Right lobe of liver (tissue), 6 donors: Measurements from ENCODE around the gene BUD13. TPM values are rescaled to one million over a fixed set of nuclear protein-coding genes. Genes with fewer than 3 reads are reported as not detected.

Experiments
- ATAC-seq, 4 donors: fragments of 200-7000 bp; cut with Tn5 transposase; one replicate each; pipeline ENCODE4 v1.9.1; 2020; ENCODE audit warnings: mild to moderate bottlenecking in 4 of 4, moderate library complexity in 4 of 4
- DNase-seq, 3 donors: peaks; one replicate each; pipeline ENCODE4 v3.0.0-alpha.2; 2020
- H3K27ac ChIP-seq, 3 donors: fragments of 200-600 bp; one replicate each; pipeline ENCODE4 v1.8.0; 2022
- H3K27me3 ChIP-seq, 2 donors: fragments of 200-600 bp; one replicate each; pipeline ENCODE4 v1.8.0; 2022
- H3K36me3 ChIP-seq, 4 donors: fragments of 200-600 bp; sonication (generic) in 1 of 4; one replicate each; pipeline versions ENCODE4 v1.5.1 to v1.8.0; 2017 to 2022; ENCODE audit warnings: control low read depth in 1 of 4
- H3K4me1 ChIP-seq, 4 donors: fragments of 200-600 bp; sonication (generic) in 1 of 4; one replicate each; pipeline versions ENCODE4 v1.5.1 to v1.8.0; 2017 to 2022; ENCODE audit warnings: control low read depth in 1 of 4
- H3K4me3 ChIP-seq, 3 donors: fragments of 200-600 bp; one replicate each; pipeline ENCODE4 v1.8.0; 2022
- H3K9me3 ChIP-seq, 4 donors: fragments of 200-600 bp; sonication (generic) in 1 of 4; one replicate each; pipeline versions ENCODE4 v1.5.1 to v1.8.0; 2017 to 2022; ENCODE audit warnings: control low read depth in 1 of 4
- POLR2A ChIP-seq: fragments of 450-650 bp; IDR thresholded peaks from one replicate; pipeline ENCODE4 v1.6.1; 2017; ENCODE audit warnings: antibody characterized with exemption, mild to moderate bottlenecking
- WGBS: methylation state at CpG from one replicate; pipeline ENCODE4 v1.1.6; 2018; ENCODE audit warnings: low coverage, low lambda C conversion rate; ENCODE audit not compliant: insufficient coverage; ENCODE audit errors: missing lambda C conversion rate; 5-methylcytosine and 5-hydroxymethylcytosine counted together
- intact Hi-C, 2 donors: fragments of 100-400 bp; cut with DNase I; formaldehyde crosslinking; loops; one replicate each; pipeline versions ENCODE4 v1.11.2 to v1.14.1; 2022
- total RNA-seq, 6 experiments: library from RNA; depleted of rRNA in 2 of 6; stranded (reverse); fragments of >200 nt in 2 of 6; fragmentation: NEBNext Ultra II Directional in 3 of 6; extraction: Animal tissue kit (Norgen Biotek cat#: 25700) in 3 of 6; gene quantifications; one replicate each; pipeline versions ENCODE4 v1.1.0 to v1.2.4, GENCODE V29; 2016 to 2023
- TF ChIP-seq, protein P1 (sequence below), 4 donors: fragments of 200-600 bp in 3 of 4; fragments of 450-650 bp in 1 of 4; IDR thresholded peaks; one replicate each; pipeline versions ENCODE4 v1.5.1 to v1.8.0; 2016 to 2022; ENCODE audit warnings: antibody characterized with exemption in 4 of 4, mild to moderate bottlenecking in 2 of 4
- donor health status: DM: no; HTN: yes; CAD: no.
- donor health status: DM: no; HTN: no; CAD: no.
- donor health status: DM: no; HTN: no; CAD: no.
- donor health status: DM: no; HTN: yes; CAD: no.
- donor health status: DM: no; HTN: yes; CAD: no.

The BUD13 gene
- total RNA-seq, 6 experiments from 2014 or later = 3.6 to 6.3 (median 5.0) TPM

DNA sequence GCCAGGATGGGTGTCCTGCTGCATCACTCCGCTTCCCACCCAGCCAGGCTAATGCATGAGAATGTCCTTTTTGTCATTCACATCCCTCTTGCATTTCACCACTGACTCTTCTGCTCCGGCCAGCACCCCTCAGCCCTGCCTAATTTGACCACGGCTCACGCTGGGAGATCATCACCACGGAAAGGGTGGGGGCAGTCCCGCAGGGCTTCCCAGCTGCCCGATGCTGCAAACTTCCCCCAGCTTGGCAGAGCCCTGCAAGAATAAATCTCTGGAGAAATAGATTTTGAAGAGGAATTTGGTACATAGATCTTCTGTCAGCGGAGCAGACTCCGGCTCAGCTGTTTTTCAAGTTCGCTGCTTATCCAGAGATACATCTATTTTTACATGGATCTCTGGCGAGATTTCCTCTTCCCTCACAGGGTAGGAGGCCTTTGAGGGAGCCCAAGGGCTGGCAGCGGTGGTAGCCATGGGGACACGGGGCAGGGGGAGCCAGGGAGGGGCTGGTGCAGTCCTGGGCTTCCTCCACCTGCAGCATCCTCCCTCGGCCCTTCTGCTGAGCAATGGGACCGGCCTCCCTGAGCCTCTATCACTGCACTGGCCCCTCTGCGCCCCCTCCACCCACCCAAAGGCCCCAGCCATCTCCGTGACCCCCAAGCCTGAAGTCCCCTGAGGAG is 62.6 kb downstream of the BUD13 start:
- Histone ChIP-seq H3K9me3 (no peaks in the 10 kb centered on the region), H3K27ac (no peak overlapping the region), H3K4me3 (no peak overlapping the region), H3K4me1 (no peaks in the 10 kb centered on the region), H3K27me3 (no peaks in the 10 kb centered on the region), H3K36me3 (no peaks in the 10 kb centered on the region)
- intact Hi-C loops = no loop called here
- WGBS = 39% methylated on average over 12 of the region's 17 CpGs
- TF ChIP-seq, protein P1, sequence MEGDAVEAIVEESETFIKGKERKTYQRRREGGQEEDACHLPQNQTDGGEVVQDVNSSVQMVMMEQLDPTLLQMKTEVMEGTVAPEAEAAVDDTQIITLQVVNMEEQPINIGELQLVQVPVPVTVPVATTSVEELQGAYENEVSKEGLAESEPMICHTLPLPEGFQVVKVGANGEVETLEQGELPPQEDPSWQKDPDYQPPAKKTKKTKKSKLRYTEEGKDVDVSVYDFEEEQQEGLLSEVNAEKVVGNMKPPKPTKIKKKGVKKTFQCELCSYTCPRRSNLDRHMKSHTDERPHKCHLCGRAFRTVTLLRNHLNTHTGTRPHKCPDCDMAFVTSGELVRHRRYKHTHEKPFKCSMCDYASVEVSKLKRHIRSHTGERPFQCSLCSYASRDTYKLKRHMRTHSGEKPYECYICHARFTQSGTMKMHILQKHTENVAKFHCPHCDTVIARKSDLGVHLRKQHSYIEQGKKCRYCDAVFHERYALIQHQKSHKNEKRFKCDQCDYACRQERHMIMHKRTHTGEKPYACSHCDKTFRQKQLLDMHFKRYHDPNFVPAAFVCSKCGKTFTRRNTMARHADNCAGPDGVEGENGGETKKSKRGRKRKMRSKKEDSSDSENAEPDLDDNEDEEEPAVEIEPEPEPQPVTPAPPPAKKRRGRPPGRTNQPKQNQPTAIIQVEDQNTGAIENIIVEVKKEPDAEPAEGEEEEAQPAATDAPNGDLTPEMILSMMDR (IDR thresholded peaks at IDR 0.05) = no peak
- ATAC-seq = no peak
- DNase-seq = no peak

DNA sequence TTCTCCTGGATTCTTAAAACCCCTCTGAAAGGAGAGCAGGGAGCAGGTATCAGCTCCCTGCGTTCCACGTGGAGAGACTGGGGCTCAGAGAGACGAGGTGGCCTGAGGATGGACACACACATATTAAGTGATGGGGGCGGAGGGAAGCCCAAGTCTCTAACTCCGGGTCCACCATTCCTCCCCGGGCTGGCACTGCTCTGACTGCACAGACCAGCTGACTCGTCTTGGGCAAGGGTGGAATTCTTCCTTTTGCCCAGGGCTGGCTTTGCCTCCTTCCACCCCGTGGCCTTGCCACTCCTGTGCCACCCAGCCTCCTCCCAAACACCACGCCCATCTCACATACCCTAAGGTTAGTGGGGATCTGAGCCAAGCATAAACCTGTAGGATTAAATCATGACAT is 65.0 kb downstream of the BUD13 start:
- DNase-seq (no peak), ATAC-seq (no peak)
- Histone ChIP-seq H3K36me3 (no peaks in the 10 kb centered on the region), H3K4me1 (no peaks in the 10 kb centered on the region), H3K9me3 (no peaks in the 10 kb centered on the region), H3K4me3 (no peak overlapping the region), H3K27me3 (no peaks in the 10 kb centered on the region), H3K27ac (no peak overlapping the region)
- 54% methylated on average over 6 of the region's 9 CpGs for WGBS
- no peak for TF ChIP-seq POLR2A
- TF ChIP-seq, protein P1 (IDR thresholded peaks at IDR 0.05) = no peak
- intact Hi-C loops = no loop called here

DNA sequence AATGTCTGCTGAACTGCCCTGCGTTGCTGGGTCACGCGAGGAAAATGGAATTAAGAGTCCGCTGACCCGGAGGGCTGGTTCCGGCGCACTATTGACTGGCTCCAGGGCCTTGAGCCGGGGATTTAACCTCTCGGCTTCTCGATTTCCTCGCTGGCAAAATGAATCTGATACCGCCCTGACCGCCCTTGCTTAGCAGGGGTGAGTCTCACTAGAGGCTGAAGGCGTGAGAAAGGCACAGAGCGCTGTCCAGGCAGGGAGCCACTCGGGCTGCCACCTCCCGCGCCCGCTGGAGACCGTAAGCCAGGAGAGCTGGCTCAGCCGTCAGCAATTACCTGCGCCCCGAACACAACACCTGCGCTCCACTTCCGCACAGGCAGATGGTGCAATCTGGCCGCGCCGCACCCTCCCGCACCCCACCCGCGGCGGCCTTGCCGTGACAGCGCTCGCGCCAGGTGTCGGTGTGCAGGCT is 65.6 kb downstream of the BUD13 start:
- no peak for DNase-seq
- Histone ChIP-seq H3K9me3 (no peaks in the 10 kb centered on the region), H3K4me3 (no peak overlapping the region), H3K36me3 (no peaks in the 10 kb centered on the region), H3K27ac (no peak overlapping the region), H3K27me3 (no peaks in the 10 kb centered on the region), H3K4me1 (no peaks in the 10 kb centered on the region)
- TF ChIP-seq, protein P1 (IDR thresholded peaks at IDR 0.05) = no peak
- no peak for TF ChIP-seq POLR2A
- 45% methylated on average over 9 of the region's 37 CpGs for WGBS
- intact Hi-C loops = no loop called here
- peak; percentile 29 to 59 (median 50) for ATAC-seq

DNA sequence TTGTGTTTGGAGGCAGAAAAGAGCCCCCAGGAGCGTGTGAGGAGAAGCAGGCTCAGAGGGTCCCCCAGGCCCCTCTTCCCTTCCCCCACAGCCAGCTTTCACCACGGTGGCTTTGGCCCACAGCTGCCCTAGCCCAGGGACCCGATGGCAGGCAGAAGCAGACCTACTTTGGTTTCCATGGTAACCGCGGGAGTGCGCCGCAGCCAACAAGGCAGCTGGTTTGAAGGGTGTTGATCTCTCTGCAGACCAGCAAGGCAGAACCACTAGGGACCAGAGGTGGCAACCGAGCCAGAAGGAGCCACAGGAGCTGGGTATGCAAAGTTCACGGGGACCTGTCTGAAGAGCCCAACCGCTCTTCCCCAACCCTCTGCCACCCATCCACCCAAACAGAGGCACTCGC is 69.4 kb downstream of the BUD13 start:
- TF ChIP-seq POLR2A = no peak
- TF ChIP-seq, protein P1 (IDR thresholded peaks at IDR 0.05) = no peak
- ATAC-seq = no peak
- intact Hi-C loops = no loop called here
- H3K27me3 ChIP-seq = no peaks in the 10 kb centered on the region
- H3K27ac ChIP-seq = no peak overlapping the region
- 41% methylated on average over 4 of the region's 11 CpGs for WGBS
- no peak overlapping the region for H3K4me3 ChIP-seq
- H3K36me3 ChIP-seq = no peaks in the 10 kb centered on the region
- H3K4me1 ChIP-seq = no peaks in the 10 kb centered on the region
- no peak for DNase-seq
- H3K9me3 ChIP-seq = no peaks in the 10 kb centered on the region
